ENCODE measurements around the gene SLCO2B1. TPM values are rescaled to one million over a fixed set of nuclear protein-coding genes. Genes with fewer than 3 reads are reported as not detected.

SLCO2B1 gene
- total and polyA plus RNA-seq, 2 experiments from 2014 or later: not detected

GRCh38 chr11:75204685-75205563 is 54.0 kb downstream of the SLCO2B1 start:
- no peak for TF ChIP-seq POLR2AphosphoS5 (IDR thresholded peaks at IDR 0.05; ENCODE audit: low read depth)
- no peak for TF ChIP-seq ZNF331 (CRISPR knock-in tag; IDR thresholded peaks at IDR 0.05; ENCODE audit: low read depth)
- TF ChIP-seq JUNB (IDR thresholded peaks at IDR 0.05; ENCODE audit: unreplicated experiment): no peak
- peak; percentile 89 to 97 for TF ChIP-seq CTCF (conservative IDR thresholded peaks at IDR 0.05; ENCODE audit: low read depth in 2 of 2)
- no peak for TF ChIP-seq EZH2phosphoT487 (IDR thresholded peaks at IDR 0.05; ENCODE audit: unreplicated experiment)
- peaks cover 15% of the 10 kb centered on the region for H3K27me3 Mint-ChIP-seq (ENCODE audit: insufficient read depth, low read depth, poor library complexity)
- H2AFZ ChIP-seq: no peak overlapping the region
- ATAC-seq: peak; percentile 99
- H3K27ac ChIP-seq (ENCODE audit: low read depth): no peak overlapping the region
- no peaks in the 10 kb centered on the region for H3K79me2 ChIP-seq (replicated peaks; ENCODE audit: insufficient read depth)
- no peaks in the 10 kb centered on the region for H3K36me3 Mint-ChIP-seq (ENCODE audit: low read depth)
- no peaks in the 10 kb centered on the region for H3K9me2 ChIP-seq (ENCODE audit: insufficient read depth)
- H3K27me3 ChIP-seq (ENCODE audit: insufficient read depth): no peaks in the 10 kb centered on the region
- no peaks in the 10 kb centered on the region for H4K20me1 ChIP-seq (replicated peaks; ENCODE audit: insufficient read depth)
- H3K36me3 ChIP-seq (ENCODE audit: insufficient read depth): no peaks in the 10 kb centered on the region
- no peak overlapping the region for H3K4me3 ChIP-seq
- H3K4me1 Mint-ChIP-seq: peaks cover 12% of the 10 kb centered on the region
- H3F3A ChIP-seq (replicated peaks; ENCODE audit: low read depth): no peaks in the 10 kb centered on the region
- peak; percentile 94 for DNase-seq (ENCODE audit: low spot score)
- peaks cover 7% of the 10 kb centered on the region for H3K4me1 ChIP-seq (ENCODE audit: insufficient read depth)
- H3K4me3 Mint-ChIP-seq: no peak overlapping the region
- H3K9me3 Mint-ChIP-seq: no peaks in the 10 kb centered on the region
- H3K4me2 ChIP-seq: no peak overlapping the region
- H3K27ac Mint-ChIP-seq: no peak overlapping the region

- Histone ChIP-seq H4K20me1 (replicated peaks; ENCODE audit: insufficient read depth) (no peaks in the 10 kb centered on the region), H3K36me3 (ENCODE audit: insufficient read depth) (no peaks in the 10 kb centered on the region), H2AFZ (no peak overlapping the region), H3K79me2 (replicated peaks; ENCODE audit: insufficient read depth) (no peaks in the 10 kb centered on the region), H3K4me2 (no peak overlapping the region), H3K27me3 (ENCODE audit: insufficient read depth) (no peaks in the 10 kb centered on the region), H3F3A (replicated peaks; ENCODE audit: low read depth) (no peaks in the 10 kb centered on the region), H3K9me2 (ENCODE audit: insufficient read depth) (no peaks in the 10 kb centered on the region), H3K4me1 (ENCODE audit: insufficient read depth) (peaks cover 7% of the 10 kb centered on the region), H3K4me3 (no peak overlapping the region), H3K27ac (ENCODE audit: low read depth) (no peak overlapping the region)
- no peaks in the 10 kb centered on the region for H3K36me3 Mint-ChIP-seq (ENCODE audit: low read depth)
- ATAC-seq (no peak), DNase-seq (ENCODE audit: low spot score) (no peak)
- peaks cover 12% of the 10 kb centered on the region for H3K4me1 Mint-ChIP-seq
- H3K27ac Mint-ChIP-seq: no peak overlapping the region
- TF ChIP-seq ZNF331 (CRISPR knock-in tag; IDR thresholded peaks at IDR 0.05; ENCODE audit: low read depth) (no peak), ZNF114 (CRISPR knock-in tag; IDR thresholded peaks at IDR 0.05) (no peak), POLR2AphosphoS5 (IDR thresholded peaks at IDR 0.05; ENCODE audit: low read depth) (no peak), JUNB (IDR thresholded peaks at IDR 0.05; ENCODE audit: unreplicated experiment) (no peak), NANOG (IDR thresholded peaks at IDR 0.05; ENCODE audit: borderline replicate concordance) (no peak), REST (IDR thresholded peaks at IDR 0.05; ENCODE audit: unreplicated experiment) (no peak), CTCF (conservative IDR thresholded peaks at IDR 0.05; ENCODE audit: low read depth in 2 of 2) (no peak), ETS1 (IDR thresholded peaks at IDR 0.05) (no peak)
- H3K9me3 Mint-ChIP-seq: no peaks in the 10 kb centered on the region
- H3K4me3 Mint-ChIP-seq: no peak overlapping the region
- H3K27me3 Mint-ChIP-seq (ENCODE audit: insufficient read depth, low read depth, poor library complexity): peaks cover 15% of the 10 kb centered on the region
Measured at GRCh38 chr11:75205564-75206020, 54.7 kb downstream of the SLCO2B1 start.
